ENCODE measurements around the gene SMCHD1. TPM values are rescaled to one million over a fixed set of nuclear protein-coding genes. Genes with fewer than 3 reads are reported as not detected.

Gene SMCHD1
- total and polyA plus RNA-seq, 4 donors = 7.9 to 88.9 (median 46.6) TPM

DNA sequence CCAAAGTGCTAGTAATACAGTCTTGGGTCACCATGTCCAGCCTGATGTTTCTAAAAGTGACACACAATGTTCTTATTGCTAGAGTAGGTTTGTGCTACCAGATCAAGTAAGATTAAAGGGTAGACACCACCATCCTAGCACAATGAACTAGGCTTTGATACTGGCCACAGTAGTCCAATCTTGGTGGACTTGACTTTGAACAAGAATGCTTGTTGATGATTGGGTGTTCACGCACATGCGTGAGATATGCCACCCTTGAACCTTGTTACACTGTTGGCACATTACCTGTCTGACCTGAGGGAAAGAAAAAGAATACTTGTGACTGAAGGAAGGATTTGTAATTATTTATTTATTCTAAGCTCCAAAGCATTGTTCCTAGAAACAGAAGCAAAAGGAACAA lies 119.1 kb downstream of the SMCHD1 start:
- no peak overlapping the region for H3K27ac ChIP-seq (ENCODE audit: low read depth in 1 of 2, low read length in 2 of 2)
- DNase-seq = no peak
- H3K4me1 ChIP-seq (ENCODE audit: control insufficient read depth in 1 of 2, insufficient read depth in 2 of 2, low read length in 2 of 2) = no peaks in the 10 kb centered on the region
- H3K9me3 ChIP-seq (ENCODE audit: control insufficient read depth, low read length) = no peaks in the 10 kb centered on the region
- WGBS, 2 donors = 93 to 97% methylated on average over 2 of the region's 2 CpGs
- no peak overlapping the region for H3K4me3 ChIP-seq (ENCODE audit: low read length in 2 of 2)
- ATAC-seq (ENCODE audit: low FRiP score) = no peak
- H3K27me3 ChIP-seq (ENCODE audit: control insufficient read depth in 1 of 2, insufficient read depth in 2 of 2, low read length in 1 of 2) = no peaks in the 10 kb centered on the region
- peaks cover 7 to 9% of the 10 kb centered on the region in 2 donors for H3K36me3 ChIP-seq (ENCODE audit: control insufficient read depth in 1 of 2, insufficient read depth in 2 of 2, low read length in 1 of 2)
- intact Hi-C loops (cut with DNase I) = no loop called here

DNA sequence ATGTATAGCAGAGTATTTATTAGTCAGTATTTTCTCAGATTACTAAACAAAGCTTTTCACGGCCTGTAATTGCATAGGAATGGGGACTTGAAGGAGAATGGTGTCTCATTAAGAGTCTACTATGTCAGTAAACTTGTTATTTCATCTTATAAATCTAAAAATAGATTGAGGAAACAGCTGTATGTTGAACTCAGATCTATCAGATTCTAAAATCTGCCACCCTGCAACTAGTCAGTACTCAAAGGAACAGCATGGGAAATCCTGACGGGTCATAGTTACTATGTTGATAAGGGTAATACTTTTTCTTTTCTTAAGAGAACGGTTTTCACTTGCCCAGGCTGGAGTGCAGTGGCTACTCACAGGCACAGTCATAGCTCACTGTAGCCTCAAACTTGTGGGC lies 121.1 kb downstream of the SMCHD1 start:
- DNase-seq = no peak
- Histone ChIP-seq H3K27me3 (ENCODE audit: control insufficient read depth in 1 of 2, insufficient read depth in 2 of 2, low read length in 1 of 2) (no peaks in the 10 kb centered on the region), H3K4me1 (ENCODE audit: control insufficient read depth in 1 of 2, insufficient read depth in 2 of 2, low read length in 2 of 2) (no peaks in the 10 kb centered on the region), H3K9me3 (ENCODE audit: control insufficient read depth, low read length) (no peaks in the 10 kb centered on the region), H3K4me3 (ENCODE audit: low read length in 2 of 2) (no peak overlapping the region), H3K36me3 (ENCODE audit: control insufficient read depth in 1 of 2, insufficient read depth in 2 of 2, low read length in 1 of 2) (peaks cover 8 to 13% of the 10 kb centered on the region in 2 donors), H3K27ac (ENCODE audit: low read depth in 1 of 2, low read length in 2 of 2) (no peak overlapping the region)
- intact Hi-C loops (cut with DNase I) = no loop called here
- ATAC-seq (ENCODE audit: low FRiP score) = no peak
- WGBS, 2 donors = 80 to 81% methylated on average over 3 of the region's 3 CpGs

DNA sequence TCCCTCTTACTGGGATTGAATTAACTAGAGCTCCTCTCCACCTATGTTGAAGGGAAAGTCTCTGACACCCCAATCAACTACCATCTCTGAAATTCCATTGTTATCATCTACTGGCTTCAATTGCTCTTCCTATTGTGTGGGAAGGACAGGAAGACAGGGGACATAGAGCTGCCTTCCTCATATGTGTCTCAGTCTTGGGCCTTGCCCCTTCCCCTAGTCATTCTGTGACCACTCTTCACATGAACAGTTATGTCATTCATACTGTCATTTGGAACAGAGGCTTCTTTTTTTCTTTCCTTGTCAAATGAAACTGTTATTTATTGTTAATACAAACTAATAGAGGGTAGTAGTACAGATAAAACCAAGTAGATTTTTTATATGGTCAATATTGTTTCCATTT lies 121.7 kb downstream of the SMCHD1 start:
- Histone ChIP-seq H3K9me3 (ENCODE audit: control insufficient read depth, low read length) (no peaks in the 10 kb centered on the region), H3K27me3 (ENCODE audit: control insufficient read depth in 1 of 2, insufficient read depth in 2 of 2, low read length in 1 of 2) (no peaks in the 10 kb centered on the region), H3K36me3 (ENCODE audit: control insufficient read depth in 1 of 2, insufficient read depth in 2 of 2, low read length in 1 of 2) (peaks cover 8 to 13% of the 10 kb centered on the region in 2 donors), H3K27ac (ENCODE audit: low read depth in 1 of 2, low read length in 2 of 2) (no peak overlapping the region), H3K4me1 (ENCODE audit: control insufficient read depth in 1 of 2, insufficient read depth in 2 of 2, low read length in 2 of 2) (no peaks in the 10 kb centered on the region), H3K4me3 (ENCODE audit: low read length in 2 of 2) (no peak overlapping the region)
- no peak for DNase-seq
- intact Hi-C loops (cut with DNase I) = no loop called here
- ATAC-seq (ENCODE audit: low FRiP score) = no peak

DNA sequence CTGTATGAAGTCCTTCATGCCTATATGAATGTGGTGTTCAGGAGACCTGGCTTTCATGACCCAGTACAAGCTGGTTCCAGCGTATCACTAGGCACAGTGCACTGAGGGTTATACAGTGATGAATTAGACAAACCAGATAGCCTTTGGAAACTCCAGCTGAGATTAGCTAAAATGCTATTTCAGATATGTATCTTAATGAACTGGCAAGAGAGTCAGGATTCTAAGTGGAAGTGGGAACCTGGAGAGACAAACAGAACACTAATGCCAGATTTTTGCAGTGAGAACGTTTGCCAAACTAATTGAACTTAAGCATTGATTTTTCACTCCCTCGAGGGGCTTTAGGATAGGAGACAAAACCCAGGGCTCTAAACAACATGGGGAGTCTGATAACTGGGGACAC lies 125.2 kb downstream of the SMCHD1 start:
- Histone ChIP-seq H3K4me3 (ENCODE audit: low read length in 2 of 2) (no peak overlapping the region), H3K27me3 (ENCODE audit: control insufficient read depth in 1 of 2, insufficient read depth in 2 of 2, low read length in 1 of 2) (no peaks in the 10 kb centered on the region), H3K4me1 (ENCODE audit: control insufficient read depth in 1 of 2, insufficient read depth in 2 of 2, low read length in 2 of 2) (no peaks in the 10 kb centered on the region), H3K36me3 (ENCODE audit: control insufficient read depth in 1 of 2, insufficient read depth in 2 of 2, low read length in 1 of 2) (peaks cover 3 to 13% of the 10 kb centered on the region in 2 donors), H3K9me3 (ENCODE audit: control insufficient read depth, low read length) (no peaks in the 10 kb centered on the region), H3K27ac (ENCODE audit: low read depth in 1 of 2, low read length in 2 of 2) (no peak overlapping the region)
- intact Hi-C loops (cut with DNase I) = no loop called here
- DNase-seq (no peak), ATAC-seq (ENCODE audit: low FRiP score) (no peak)
- 69 to 70% methylated on average over 3 of the region's 3 CpGs for WGBS, 2 donors

DNA sequence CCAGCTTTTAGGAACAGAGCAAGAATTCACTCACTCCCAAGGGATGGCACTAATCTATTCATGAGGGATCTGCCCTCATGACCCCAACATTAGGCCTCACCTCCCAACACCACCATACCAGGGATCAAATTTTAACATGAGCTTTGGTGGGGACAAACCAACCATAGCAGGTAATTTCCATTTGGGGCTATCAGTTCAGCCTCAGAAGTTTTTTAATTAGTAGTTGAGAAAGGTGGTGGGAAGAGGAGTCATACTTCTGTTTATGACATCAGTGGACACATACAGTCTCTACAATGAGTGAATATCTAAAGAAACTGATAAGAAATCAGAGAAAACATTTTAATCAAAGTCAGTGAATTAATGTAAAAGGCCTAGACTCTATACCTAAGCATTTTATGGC lies 131.7 kb downstream of the SMCHD1 start:
- DNase-seq (no peak), ATAC-seq (ENCODE audit: low FRiP score) (no peak)
- H3K27me3 ChIP-seq (ENCODE audit: control insufficient read depth in 1 of 2, insufficient read depth in 2 of 2, low read length in 1 of 2) = no peaks in the 10 kb centered on the region
- H3K9me3 ChIP-seq (ENCODE audit: control insufficient read depth, low read length) = no peaks in the 10 kb centered on the region
- intact Hi-C loops (cut with DNase I) = no loop called here
- H3K27ac ChIP-seq (ENCODE audit: low read depth in 1 of 2, low read length in 2 of 2) = no peak overlapping the region
- no peak overlapping the region for H3K4me3 ChIP-seq (ENCODE audit: low read length in 2 of 2)
- H3K36me3 ChIP-seq (ENCODE audit: control insufficient read depth in 1 of 2, insufficient read depth in 2 of 2, low read length in 1 of 2) = peaks cover 3 to 4% of the 10 kb centered on the region in 2 donors
- H3K4me1 ChIP-seq (ENCODE audit: control insufficient read depth in 1 of 2, insufficient read depth in 2 of 2, low read length in 2 of 2) = no peaks in the 10 kb centered on the region

DNA sequence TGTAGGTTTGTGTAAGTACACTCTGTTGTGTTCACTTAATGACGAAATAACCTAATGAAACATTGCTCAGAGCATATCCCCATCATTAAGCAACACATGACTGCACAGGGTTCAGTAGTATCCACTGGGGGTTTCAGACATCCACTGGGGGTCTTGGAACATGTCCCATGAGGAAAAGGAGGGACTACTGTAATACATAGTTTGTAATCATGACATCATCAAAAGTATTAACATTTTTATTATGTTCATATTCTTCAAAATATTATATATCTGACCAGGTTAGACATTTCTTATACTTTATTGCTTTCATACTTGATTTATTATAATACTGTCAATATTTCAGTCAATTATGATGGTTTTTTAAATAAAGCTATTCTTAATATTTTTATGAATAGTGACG lies 136.9 kb downstream of the SMCHD1 start:
- intact Hi-C loops (cut with DNase I) = no loop called here
- H3K36me3 ChIP-seq (ENCODE audit: control insufficient read depth in 1 of 2, insufficient read depth in 2 of 2, low read length in 1 of 2) = peaks cover 0 to 3% of the 10 kb centered on the region in 2 donors

DNA sequence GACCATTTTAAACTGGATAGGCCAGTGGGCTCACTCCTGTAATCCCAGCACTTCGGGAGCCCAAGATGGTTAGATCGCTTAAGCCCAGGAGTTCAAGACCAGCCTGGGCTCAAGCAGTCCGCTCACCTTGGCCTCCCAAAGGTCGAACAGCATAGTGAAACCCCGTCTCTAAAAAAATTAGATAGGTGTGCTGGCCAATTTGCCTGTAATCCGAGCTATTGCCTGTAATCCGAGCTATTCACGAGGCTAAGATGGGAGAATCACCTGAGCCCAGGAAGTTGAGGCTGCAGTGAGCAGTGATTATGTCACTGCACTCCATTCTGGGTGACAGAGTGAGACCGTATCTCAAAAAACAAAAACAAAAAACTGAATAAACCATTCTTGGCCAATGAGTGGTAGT lies 138.6 kb downstream of the SMCHD1 start:
- no peaks in the 10 kb centered on the region for H3K9me3 ChIP-seq (ENCODE audit: control insufficient read depth, low read length)
- WGBS, 2 donors = 93 to 94% methylated on average over 9 of the region's 9 CpGs
- H3K27me3 ChIP-seq (ENCODE audit: control insufficient read depth in 1 of 2, insufficient read depth in 2 of 2, low read length in 1 of 2) = no peaks in the 10 kb centered on the region
- H3K4me1 ChIP-seq (ENCODE audit: control insufficient read depth in 1 of 2, insufficient read depth in 2 of 2, low read length in 2 of 2) = no peaks in the 10 kb centered on the region
- H3K36me3 ChIP-seq (ENCODE audit: control insufficient read depth in 1 of 2, insufficient read depth in 2 of 2, low read length in 1 of 2) = no peaks in the 10 kb centered on the region
- no peak for DNase-seq
- no peak overlapping the region for H3K4me3 ChIP-seq (ENCODE audit: low read length in 2 of 2)
- no peak overlapping the region for H3K27ac ChIP-seq (ENCODE audit: low read depth in 1 of 2, low read length in 2 of 2)
- intact Hi-C loops (cut with DNase I) = no loop called here
- no peak for ATAC-seq (ENCODE audit: low FRiP score)

More for the DNA sequence above, 136.9 kb downstream of the SMCHD1 start:
- Histone ChIP-seq H3K4me1 (ENCODE audit: control insufficient read depth in 1 of 2, insufficient read depth in 2 of 2, low read length in 2 of 2) (no peaks in the 10 kb centered on the region), H3K27me3 (ENCODE audit: control insufficient read depth in 1 of 2, insufficient read depth in 2 of 2, low read length in 1 of 2) (no peaks in the 10 kb centered on the region), H3K27ac (ENCODE audit: low read depth in 1 of 2, low read length in 2 of 2) (no peak overlapping the region), H3K4me3 (ENCODE audit: low read length in 2 of 2) (no peak overlapping the region), H3K9me3 (ENCODE audit: control insufficient read depth, low read length) (no peaks in the 10 kb centered on the region)
- 93 to 95% methylated on average over 2 of the region's 2 CpGs for WGBS, 2 donors
- no peak for ATAC-seq (ENCODE audit: low FRiP score)
- no peak for DNase-seq

DNA sequence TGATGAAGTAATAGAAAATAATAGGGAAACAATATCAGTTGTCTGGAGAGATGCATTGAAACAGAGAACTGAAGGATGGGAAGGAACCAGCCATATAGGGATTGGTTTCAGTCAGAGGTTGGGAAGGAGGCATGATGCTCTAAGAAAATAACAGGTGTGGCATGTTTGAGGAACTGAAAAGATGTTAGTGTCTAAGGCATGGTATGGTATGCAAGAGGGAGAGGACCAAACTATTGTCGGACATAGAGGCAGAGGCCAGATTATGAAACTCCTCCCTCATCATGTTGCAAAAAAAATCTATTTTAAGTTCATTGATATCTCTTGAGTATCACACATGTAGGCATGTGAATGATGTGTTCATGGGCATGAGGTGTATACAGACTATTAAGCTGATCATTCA lies 142.4 kb downstream of the SMCHD1 start:
- no peaks in the 10 kb centered on the region for H3K4me1 ChIP-seq (ENCODE audit: control insufficient read depth in 1 of 2, insufficient read depth in 2 of 2, low read length in 2 of 2)
- intact Hi-C loops (cut with DNase I) = no loop called here
- no peak for DNase-seq
- WGBS, 2 donors = 81 to 92% methylated on average over 1 of the region's 1 CpG
- no peak overlapping the region for H3K4me3 ChIP-seq (ENCODE audit: low read length in 2 of 2)
- H3K9me3 ChIP-seq (ENCODE audit: control insufficient read depth, low read length) = no peaks in the 10 kb centered on the region
- no peak overlapping the region for H3K27ac ChIP-seq (ENCODE audit: low read depth in 1 of 2, low read length in 2 of 2)
- no peaks in the 10 kb centered on the region for H3K36me3 ChIP-seq (ENCODE audit: control insufficient read depth in 1 of 2, insufficient read depth in 2 of 2, low read length in 1 of 2)
- no peak for ATAC-seq (ENCODE audit: low FRiP score)
- H3K27me3 ChIP-seq (ENCODE audit: control insufficient read depth in 1 of 2, insufficient read depth in 2 of 2, low read length in 1 of 2) = no peaks in the 10 kb centered on the region

DNA sequence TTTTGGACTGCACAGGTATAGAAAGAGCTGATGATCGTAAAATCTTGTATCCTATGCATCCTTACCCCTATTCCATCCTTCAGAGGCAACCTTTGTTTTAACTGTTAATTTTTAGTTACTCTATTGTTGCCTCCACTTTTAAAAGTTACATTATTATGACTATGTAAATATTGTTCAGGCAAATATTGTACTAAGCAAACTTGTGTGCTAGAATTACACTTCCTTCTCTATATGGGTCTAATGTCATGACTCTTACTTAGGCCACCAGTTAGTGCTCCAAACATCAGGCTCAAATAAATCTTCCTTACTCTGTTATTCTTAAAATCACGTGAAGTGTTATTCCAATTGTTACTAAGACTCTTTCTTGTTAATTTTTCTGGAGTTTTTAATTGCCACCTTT lies 143.8 kb downstream of the SMCHD1 start:
- no peaks in the 10 kb centered on the region for H3K27me3 ChIP-seq (ENCODE audit: control insufficient read depth in 1 of 2, insufficient read depth in 2 of 2, low read length in 1 of 2)
- WGBS, 2 donors = 88 to 93% methylated on average over 2 of the region's 2 CpGs
- no peak overlapping the region for H3K4me3 ChIP-seq (ENCODE audit: low read length in 2 of 2)
- no peaks in the 10 kb centered on the region for H3K36me3 ChIP-seq (ENCODE audit: control insufficient read depth in 1 of 2, insufficient read depth in 2 of 2, low read length in 1 of 2)
- H3K27ac ChIP-seq (ENCODE audit: low read depth in 1 of 2, low read length in 2 of 2) = no peak overlapping the region
- H3K4me1 ChIP-seq (ENCODE audit: control insufficient read depth in 1 of 2, insufficient read depth in 2 of 2, low read length in 2 of 2) = no peaks in the 10 kb centered on the region
- intact Hi-C loops (cut with DNase I) = no loop called here
- DNase-seq (no peak), ATAC-seq (ENCODE audit: low FRiP score) (no peak)
- H3K9me3 ChIP-seq (ENCODE audit: control insufficient read depth, low read length) = no peaks in the 10 kb centered on the region
